Pancreas (tissue), 10 donors: ENCODE measurements around the gene ADD2. TPM values are rescaled to one million over a fixed set of nuclear protein-coding genes. Genes with fewer than 3 reads are reported as not detected.

Source experiments
- ATAC-seq, 4 donors: fragments of 200-7000 bp; cut with Tn5 transposase; one replicate each; pipeline versions ENCODE4 v1.8.0 to v1.9.1; 2020; ENCODE audit warnings: mild to moderate bottlenecking in 4 of 4, moderate library complexity in 4 of 4
- DNase-seq, 6 donors: peaks; one replicate each; pipeline ENCODE4 v3.0.0-alpha.2; 2020
- FAIRE-seq: peaks from 2 replicates; lab custom pipeline; 2012; peaks lifted over from hg19 to GRCh38; lab: Jason Lieb, UNC
- H3K27ac ChIP-seq, 4 donors: fragments of 200-600 bp; sonication (generic); 1 replicate in 3 of 4; 2 replicates in 1 of 4; pipeline versions ENCODE4 v1.5.0 to v1.8.0; 2020
- H3K27me3 ChIP-seq, 4 donors: fragments of 200-600 bp; one replicate each; pipeline ENCODE4 v1.8.0; 2021
- H3K36me3 ChIP-seq, 3 donors: fragments of 200-600 bp; sonication (generic) in 1 of 3; one replicate each; pipeline versions ENCODE4 v1.5.0 to v1.8.0; 2020 to 2021
- H3K4me1 ChIP-seq, 3 donors: fragments of 200-600 bp; one replicate each; pipeline ENCODE4 v1.8.0; 2021
- H3K4me3 ChIP-seq, 4 donors: fragments of 200-600 bp; sonication (generic) in 2 of 4; one replicate each; pipeline versions ENCODE4 v1.5.0 to v1.8.0; 2020 to 2021
- H3K9me3 ChIP-seq, 4 donors: fragments of 200-600 bp; one replicate each; pipeline ENCODE4 v1.8.0; 2021
- CTCF ChIP-seq, 4 donors: fragments of 200-600 bp; sonication (generic) in 3 of 4; IDR thresholded peaks; one replicate each; pipeline versions ENCODE4 v1.5.0 to v1.8.0; 2021; ENCODE audit warnings: antibody characterized with exemption in 4 of 4
- WGBS, 2 donors: extraction: QIAGEN DNeasy Blood & Tissue Kit; methylation state at CpG; one replicate each; pipeline ENCODE4 v1.1.7; 2013; 5-methylcytosine and 5-hydroxymethylcytosine counted together
- intact Hi-C, 3 donors: fragments of 100-400 bp; cut with DNase I; formaldehyde crosslinking; loops; one replicate each; pipeline versions ENCODE4 v1.11.1 to v1.14.2; 2022
- polyA plus RNA-seq, 2 donors: library from polyadenylated mRNA; stranded (reverse); fragments of 200-250 nt; gene quantifications; one replicate each; pipeline ENCODE4 v1.2.3, GENCODE V29; 2013
- total RNA-seq, 6 donors: library from RNA; stranded (reverse); fragmentation: NEBNext Ultra II Directional in 4 of 6; extraction: Animal tissue kit (Norgen Biotek cat#: 25700) in 4 of 6; gene quantifications; one replicate each; pipeline versions ENCODE4 v1.2.1 to v1.2.4, GENCODE V29; 2021 to 2023
- donor health status: healthy with polysubstance abuse.
- donor health status: DM: no; HTN: no; CAD: no; lungs with moderate emphysema.
- donor health status: DM: no; HTN: no; CAD: no.
- donor health status: control.
- donor health status: control.
- donor health status: Bipolar disorder and iron deficiency.
- donor health status: DM: yes; HTN: yes; CAD: no.
- donor health status: DM: no; HTN: no; CAD: no.
- donor health status: DM: no; HTN: no; CAD: no.
- donor health status: DM: yes; HTN: yes; CAD: no.

Gene ADD2
- total and polyA plus RNA-seq, 8 donors: 0.38 to 5.5 (median 3.3) TPM

DNA sequence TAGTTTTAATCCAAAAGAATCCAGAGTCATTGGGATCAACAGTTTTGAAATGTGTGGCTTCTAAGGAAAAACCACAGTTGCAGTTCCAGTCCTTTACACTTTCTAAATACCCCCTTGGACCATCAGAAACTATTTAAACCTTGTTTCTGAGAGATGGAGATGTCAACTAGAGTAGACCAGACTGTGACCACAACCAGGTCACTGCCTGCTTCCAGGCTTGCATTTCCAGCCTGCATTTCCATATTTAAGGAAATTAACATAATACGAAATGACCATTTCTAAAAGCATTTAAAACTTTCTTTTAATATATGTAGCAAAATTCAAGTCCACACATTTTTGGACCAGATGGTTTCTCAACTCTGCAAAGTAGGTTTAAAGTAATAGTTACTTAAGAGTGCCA is 38.4 kb downstream of the ADD2 start:
- DNase-seq (no peak), FAIRE-seq (no peak), ATAC-seq (no peak)
- 81 to 92% methylated on average over 1 of the region's 1 CpG for WGBS, 2 donors
- Histone ChIP-seq H3K36me3 (no peaks in the 10 kb centered on the region), H3K4me1 (no peaks in the 10 kb centered on the region), H3K27me3 (no peaks in the 10 kb centered on the region), H3K27ac (no peak overlapping the region), H3K4me3 (no peak overlapping the region), H3K9me3 (no peaks in the 10 kb centered on the region)
- intact Hi-C loops: no loop called here
- TF ChIP-seq CTCF (IDR thresholded peaks at IDR 0.05): no peak

DNA sequence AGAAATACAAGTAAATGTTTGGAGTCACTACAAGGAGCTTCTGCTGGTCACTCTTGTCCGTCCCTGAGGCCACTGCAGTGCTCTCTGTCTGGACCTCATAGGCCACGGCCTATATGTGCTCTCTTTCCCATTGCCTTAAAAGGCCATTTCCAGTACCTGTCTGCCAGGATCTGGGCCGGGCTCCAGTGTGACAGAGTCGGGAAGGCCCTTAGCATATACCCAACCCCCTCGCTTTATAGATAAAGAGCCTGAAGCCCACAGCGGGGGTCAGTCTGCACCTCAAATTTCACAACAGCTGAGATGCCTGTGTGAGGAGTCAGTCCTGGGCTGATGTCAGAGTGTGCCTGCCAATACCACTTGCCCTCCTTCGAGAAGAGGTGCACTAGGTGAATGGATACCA is 39.9 kb downstream of the ADD2 start:
- Histone ChIP-seq H3K36me3 (no peaks in the 10 kb centered on the region), H3K4me3 (no peak overlapping the region), H3K4me1 (no peaks in the 10 kb centered on the region), H3K9me3 (no peaks in the 10 kb centered on the region), H3K27me3 (no peaks in the 10 kb centered on the region), H3K27ac (no peak overlapping the region)
- TF ChIP-seq CTCF (IDR thresholded peaks at IDR 0.05): no peak
- no peak for DNase-seq
- no peak for ATAC-seq
- intact Hi-C loops: no loop called here
- 69 to 74% methylated on average over 7 of the region's 7 CpGs for whole genome bisulfite sequencing, 2 donors
- FAIRE-seq: no peak

GRCh38 chr2:70726947-70727725 is 40.9 kb downstream of the ADD2 start:
- Histone ChIP-seq H3K27me3 (no peaks in the 10 kb centered on the region), H3K36me3 (no peaks in the 10 kb centered on the region), H3K4me3 (no peak overlapping the region), H3K9me3 (no peaks in the 10 kb centered on the region), H3K27ac (no peak overlapping the region), H3K4me1 (no peaks in the 10 kb centered on the region)
- FAIRE-seq (no peak), DNase-seq (no peak), ATAC-seq (no peak)
- no peak for TF ChIP-seq CTCF (IDR thresholded peaks at IDR 0.05)
- 79 to 89% methylated on average over 11 of the region's 11 CpGs for WGBS, 2 donors
- intact Hi-C loops: no loop called here

GRCh38 chr2:70725505-70725904 is 42.5 kb downstream of the ADD2 start:
- Histone ChIP-seq H3K27ac (no peak overlapping the region), H3K4me1 (no peaks in the 10 kb centered on the region), H3K36me3 (no peaks in the 10 kb centered on the region), H3K27me3 (no peaks in the 10 kb centered on the region), H3K4me3 (no peak overlapping the region), H3K9me3 (no peaks in the 10 kb centered on the region)
- WGBS, 2 donors: 93 to 100% methylated on average over 3 of the region's 3 CpGs
- ATAC-seq (no peak), DNase-seq (no peak), FAIRE-seq (no peak)
- TF ChIP-seq CTCF (IDR thresholded peaks at IDR 0.05): no peak
- intact Hi-C loops: no loop called here

DNA sequence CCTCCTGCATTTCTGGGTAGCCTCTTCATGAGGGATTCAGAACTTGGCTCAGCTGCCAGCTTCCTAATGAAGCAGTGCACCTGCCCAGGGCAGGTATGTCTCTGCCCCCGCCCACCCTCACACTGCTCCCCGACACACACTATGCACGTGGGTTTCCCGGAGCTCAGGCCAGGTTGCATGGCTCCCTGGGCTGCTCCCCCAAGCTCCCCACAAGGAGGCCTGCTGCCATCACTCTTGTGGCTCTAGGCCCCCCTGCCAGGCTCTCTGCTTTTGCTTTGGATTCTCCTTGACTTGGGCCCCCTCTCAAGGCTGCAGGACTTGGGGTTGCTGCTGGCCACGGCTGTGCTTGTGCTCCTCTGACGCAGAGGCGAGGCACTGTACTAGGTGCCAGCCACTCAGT is 43.6 kb downstream of the ADD2 start:
- no peak for FAIRE-seq
- WGBS, 2 donors: 83 to 84% methylated on average over 7 of the region's 7 CpGs

More for the DNA sequence above, 43.6 kb downstream of the ADD2 start:
- intact Hi-C loops: no loop called here
- Histone ChIP-seq H3K9me3 (no peaks in the 10 kb centered on the region), H3K27me3 (no peaks in the 10 kb centered on the region), H3K4me1 (no peaks in the 10 kb centered on the region), H3K27ac (no peak overlapping the region), H3K4me3 (no peak overlapping the region), H3K36me3 (no peaks in the 10 kb centered on the region)
- no peak for TF ChIP-seq CTCF (IDR thresholded peaks at IDR 0.05)
- ATAC-seq (no peak), DNase-seq (no peak)
